Measurements from ENCODE around the gene SUSD2. TPM values are rescaled to one million over a fixed set of nuclear protein-coding genes. Genes with fewer than 3 reads are reported as not detected.

Gene SUSD2
- total and polyA plus RNA-seq, 12 donors = 0.28 to 62.7 (median 19.2) TPM

DNA sequence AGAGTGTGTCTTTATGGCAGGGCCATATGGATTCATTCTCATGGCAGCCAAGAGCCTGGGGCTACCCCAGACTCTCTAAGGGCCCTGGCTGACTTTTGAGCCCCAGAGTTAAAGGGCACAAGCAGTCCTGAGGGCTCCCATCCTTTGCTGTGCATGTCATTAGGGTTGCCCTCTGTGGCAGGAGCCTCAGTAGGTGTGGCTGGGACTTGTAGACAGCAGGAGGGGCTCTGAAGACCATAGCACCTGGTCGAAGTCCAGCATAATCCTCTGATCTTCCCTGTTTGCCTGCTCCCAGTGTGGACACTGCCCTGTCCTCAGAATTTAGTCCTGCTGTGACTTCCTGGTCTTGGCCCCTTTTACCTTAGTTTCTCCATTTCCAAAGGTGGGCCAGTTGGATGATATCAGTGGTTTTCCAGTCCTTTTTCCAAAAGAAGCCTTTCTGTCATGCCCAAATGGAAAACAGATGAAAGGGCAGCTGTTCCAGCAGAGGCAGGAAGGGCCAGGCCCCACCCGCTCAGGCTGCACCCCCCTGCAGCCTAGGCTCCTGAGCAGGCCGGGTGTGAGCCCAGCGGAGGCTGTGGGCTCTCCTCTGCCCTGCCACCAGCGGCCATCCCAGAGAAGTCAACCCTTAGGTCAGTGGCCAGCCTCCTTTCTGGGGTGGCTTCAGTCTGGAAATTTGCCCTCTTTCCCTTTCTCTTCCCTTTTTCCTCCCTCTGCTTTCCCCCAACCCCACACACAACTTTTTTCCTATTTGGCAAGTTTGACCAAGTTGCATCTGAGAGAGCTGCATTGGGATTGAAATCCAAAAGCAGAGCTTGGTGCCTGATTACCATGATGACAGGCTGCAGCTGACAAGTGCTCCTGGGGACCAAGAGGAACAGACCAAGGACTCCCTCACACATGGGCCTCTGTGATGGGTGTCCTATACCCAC, 32.8 kb upstream of the SUSD2 start:
- 77 to 97% (median 90%) methylated on average over 4 to 5 of the region's 5 CpGs for WGBS, 4 donors
- TF ChIP-seq, protein P1, sequence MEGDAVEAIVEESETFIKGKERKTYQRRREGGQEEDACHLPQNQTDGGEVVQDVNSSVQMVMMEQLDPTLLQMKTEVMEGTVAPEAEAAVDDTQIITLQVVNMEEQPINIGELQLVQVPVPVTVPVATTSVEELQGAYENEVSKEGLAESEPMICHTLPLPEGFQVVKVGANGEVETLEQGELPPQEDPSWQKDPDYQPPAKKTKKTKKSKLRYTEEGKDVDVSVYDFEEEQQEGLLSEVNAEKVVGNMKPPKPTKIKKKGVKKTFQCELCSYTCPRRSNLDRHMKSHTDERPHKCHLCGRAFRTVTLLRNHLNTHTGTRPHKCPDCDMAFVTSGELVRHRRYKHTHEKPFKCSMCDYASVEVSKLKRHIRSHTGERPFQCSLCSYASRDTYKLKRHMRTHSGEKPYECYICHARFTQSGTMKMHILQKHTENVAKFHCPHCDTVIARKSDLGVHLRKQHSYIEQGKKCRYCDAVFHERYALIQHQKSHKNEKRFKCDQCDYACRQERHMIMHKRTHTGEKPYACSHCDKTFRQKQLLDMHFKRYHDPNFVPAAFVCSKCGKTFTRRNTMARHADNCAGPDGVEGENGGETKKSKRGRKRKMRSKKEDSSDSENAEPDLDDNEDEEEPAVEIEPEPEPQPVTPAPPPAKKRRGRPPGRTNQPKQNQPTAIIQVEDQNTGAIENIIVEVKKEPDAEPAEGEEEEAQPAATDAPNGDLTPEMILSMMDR (IDR thresholded peaks at IDR 0.05) = no peak
- TF ChIP-seq POLR2A (IDR thresholded peaks at IDR 0.05) = no peak
- H3K27ac ChIP-seq = peak overlapping the region in 2 of 5 donors; percentile 77 to 78
- intact Hi-C loops (cut with DNase I) = no loop called here
- H3K9me3 ChIP-seq (replicated peaks in 1 of 3) = no peaks in the 10 kb centered on the region
- no peak for DNase-seq
- no peaks in the 10 kb centered on the region for H3K36me3 ChIP-seq (replicated peaks in 1 of 2)
- H3K27me3 ChIP-seq = no peaks in the 10 kb centered on the region
- no peak overlapping the region for H3K4me3 ChIP-seq
- H3K4me1 ChIP-seq (replicated peaks in 1 of 2) = peaks cover 39 to 49% of the 10 kb centered on the region in 2 donors

DNA sequence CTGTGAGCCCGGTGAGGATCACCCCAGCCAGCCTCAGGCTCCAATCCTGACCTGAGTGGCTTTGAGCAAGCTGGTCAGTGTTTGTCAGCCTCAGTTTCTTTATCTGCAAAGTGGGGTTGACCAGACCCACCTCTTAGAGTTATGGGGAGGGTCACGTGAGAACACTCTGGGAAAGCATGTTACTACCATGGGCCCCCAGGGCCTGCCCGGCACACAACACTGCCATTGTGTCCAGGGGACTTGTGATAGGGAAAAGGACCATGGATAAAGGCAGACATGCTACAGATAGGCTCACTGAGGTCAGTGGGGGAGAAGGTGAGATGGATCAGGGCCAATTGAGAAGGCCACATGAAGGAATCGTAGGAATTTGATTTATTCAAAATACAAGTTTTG, 32.1 kb upstream of the SUSD2 start:
- peak overlapping the region in 1 of 5 donors; percentile 77 for H3K27ac ChIP-seq
- no peak overlapping the region for H3K4me3 ChIP-seq
- H3K4me1 ChIP-seq (replicated peaks in 1 of 2) = peaks cover 39 to 43% of the 10 kb centered on the region in 2 donors
- intact Hi-C loops (cut with DNase I) = no loop called here
- DNase-seq = no peak
- H3K36me3 ChIP-seq (replicated peaks in 1 of 2) = no peaks in the 10 kb centered on the region
- TF ChIP-seq POLR2A (IDR thresholded peaks at IDR 0.05) = no peak
- TF ChIP-seq, protein P1 (IDR thresholded peaks at IDR 0.05) = no peak
- H3K27me3 ChIP-seq = no peaks in the 10 kb centered on the region
- WGBS, 4 donors = 88 to 99% (median 91%) methylated on average over 4 of the region's 4 CpGs
- H3K9me3 ChIP-seq (replicated peaks in 1 of 3) = no peaks in the 10 kb centered on the region

DNA sequence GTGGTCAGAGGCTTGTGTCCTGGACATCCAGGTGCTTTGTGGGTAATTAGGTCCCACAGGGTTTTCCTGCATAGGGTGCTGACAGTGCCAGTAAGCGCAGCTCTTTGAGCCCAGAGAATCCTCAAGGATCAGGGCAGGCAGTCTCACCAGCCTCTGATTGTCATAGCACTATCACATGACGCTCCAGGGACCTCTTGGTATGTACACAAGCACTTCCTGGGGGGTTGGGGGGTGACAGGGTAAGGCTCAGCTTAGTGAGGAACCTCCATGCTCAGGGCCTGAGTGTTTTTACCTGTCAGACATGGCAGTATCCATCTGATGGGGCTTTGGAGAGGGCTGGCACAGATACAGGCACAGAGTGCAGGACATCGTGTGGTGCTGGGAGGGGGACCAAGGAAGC, 27.9 kb upstream of the SUSD2 start:
- H3K4me3 ChIP-seq = no peak overlapping the region
- no peaks in the 10 kb centered on the region for H3K36me3 ChIP-seq (replicated peaks in 1 of 2)
- intact Hi-C loops (cut with DNase I) = no loop called here
- TF ChIP-seq, protein P1 (IDR thresholded peaks at IDR 0.05) = no peak
- TF ChIP-seq POLR2A (IDR thresholded peaks at IDR 0.05) = no peak
- 74 to 93% (median 81%) methylated on average over 2 to 3 of the region's 3 CpGs for WGBS, 4 donors
- peaks cover 11 to 25% of the 10 kb centered on the region in 2 donors for H3K4me1 ChIP-seq (replicated peaks in 1 of 2)
- H3K27ac ChIP-seq = no peak overlapping the region
- no peaks in the 10 kb centered on the region for H3K27me3 ChIP-seq
- H3K9me3 ChIP-seq (replicated peaks in 1 of 3) = no peaks in the 10 kb centered on the region
- no peak for DNase-seq

DNA sequence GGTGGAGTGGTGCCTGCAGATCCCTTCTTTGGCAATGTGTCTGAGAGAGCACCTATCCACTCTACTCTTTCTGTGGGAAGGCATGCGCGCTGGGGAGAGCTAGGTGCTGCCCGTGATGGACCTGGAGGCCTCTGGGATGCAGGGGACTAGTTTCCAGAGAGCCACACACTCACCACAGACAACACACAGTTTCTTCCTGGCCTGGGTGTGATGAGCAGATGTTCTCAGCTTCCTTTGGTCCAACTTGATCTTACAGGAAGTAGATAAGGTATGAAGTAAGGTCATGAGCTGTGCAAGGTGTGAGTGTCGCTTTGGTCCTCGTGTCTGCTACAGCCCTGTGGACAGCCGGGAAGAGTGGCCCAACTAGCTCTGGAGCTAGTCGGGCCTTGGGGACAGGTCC, 27.3 kb upstream of the SUSD2 start:
- Histone ChIP-seq H3K27ac (no peak overlapping the region), H3K27me3 (no peaks in the 10 kb centered on the region), H3K4me1 (replicated peaks in 1 of 2) (peaks cover 11 to 21% of the 10 kb centered on the region in 2 donors), H3K9me3 (replicated peaks in 1 of 3) (no peaks in the 10 kb centered on the region), H3K36me3 (replicated peaks in 1 of 2) (no peaks in the 10 kb centered on the region), H3K4me3 (no peak overlapping the region)
- TF ChIP-seq POLR2A (IDR thresholded peaks at IDR 0.05) = no peak
- TF ChIP-seq, protein P1 (IDR thresholded peaks at IDR 0.05) = no peak
- no peak for DNase-seq
- 91 to 98% (median 94%) methylated on average over 6 to 7 of the region's 7 CpGs for WGBS, 4 donors
- intact Hi-C loops (cut with DNase I) = no loop called here
